Gastrocnemius medialis (tissue), 4 donors: ENCODE results near the gene PRKRIP1. TPM values are rescaled to one million over a fixed set of nuclear protein-coding genes. Genes with fewer than 3 reads are reported as not detected.
"Not testable (repeated sequence)": the region's sequence is repeated elsewhere in the genome, so short reads cannot be mapped to it uniquely, and the experiment has no call there.

ENCODE experiments used
- ATAC-seq, 2 donors: fragments of 150-250 bp; one replicate each; pipeline ENCODE4 v1.9.1; 2016
- DNase-seq, 2 donors: peaks; one replicate each; pipeline ENCODE4 v3.0.0-alpha.2; 2019
- H3K27ac ChIP-seq, 4 donors: fragments of 200-600 bp; sonication (generic); 1 replicate in 1 of 4; 2 replicates in 3 of 4; pipeline ENCODE4 v1.5.1; 2016 to 2018; ENCODE audit warnings: mild to moderate bottlenecking in 2 of 4, moderate library complexity in 1 of 4
- H3K27me3 ChIP-seq, 3 donors: fragments of 200-600 bp; sonication (generic) in 2 of 3; 1 replicate in 1 of 3; 2 replicates in 2 of 3; pipeline versions ENCODE4 v1.5.1 to v1.6.0; 2016 to 2019; ENCODE audit warnings: mild to moderate bottlenecking in 1 of 3, moderate library complexity in 1 of 3
- H3K36me3 ChIP-seq, 2 donors: fragments of 200-600 bp; sonication (generic) in 1 of 2; one replicate each; pipeline ENCODE4 v1.5.1; 2017 to 2018
- H3K4me1 ChIP-seq, 2 donors: fragments of 200-600 bp; sonication (generic) in 1 of 2; one replicate each; pipeline ENCODE4 v1.5.1; 2016 to 2017; ENCODE audit warnings: mild to moderate bottlenecking in 2 of 2
- H3K4me3 ChIP-seq, 4 donors: fragments of 200-600 bp; sonication (generic) in 3 of 4; 1 replicate in 1 of 4; 2 replicates in 3 of 4; pipeline ENCODE4 v1.5.1; 2016 to 2019; ENCODE audit warnings: mild to moderate bottlenecking in 2 of 4
- H3K9me3 ChIP-seq, 3 donors: fragments of 200-600 bp; sonication (generic) in 2 of 3; 1 replicate in 1 of 3; 2 replicates in 2 of 3; pipeline ENCODE4 v1.5.1; 2016 to 2019
- CTCF ChIP-seq, 5 experiments: fragments of 450-650 bp in 3 of 5; fragments of 200-600 bp in 2 of 5; sonication (generic) in 2 of 5; IDR thresholded peaks in 4 of 5; conservative IDR thresholded peaks in 1 of 5; 1 replicate in 4 of 5; 2 replicates in 1 of 5; pipeline ENCODE4 v1.5.1; 2016 to 2019; ENCODE audit warnings: antibody characterized with exemption in 5 of 5, mild to moderate bottlenecking in 3 of 5, moderate library complexity in 3 of 5
- POLR2A ChIP-seq, 2 donors: fragments of 450-650 bp; IDR thresholded peaks; one replicate each; pipeline ENCODE4 v1.6.1; 2017; ENCODE audit warnings: antibody characterized with exemption in 2 of 2, mild to moderate bottlenecking in 2 of 2, moderate library complexity in 2 of 2
- in situ Hi-C, 4 donors: fragments of 200-750 bp; cut with MboI; loops; one replicate each; pipeline versions ENCODE4 v1.15.0 to v1.8.0; 2017; ENCODE audit warnings: low sequenced_read_pairs in 4 of 4
- intact Hi-C: fragments of 100-400 bp; cut with DNase I; formaldehyde crosslinking; loops from one replicate; pipeline ENCODE4 v1.15.1; 2023; ENCODE audit warnings: low total_unique reads
- total RNA-seq, 4 donors: library from RNA; depleted of rRNA; stranded (reverse); fragments of >200 nt; gene quantifications; one replicate each; pipeline versions ENCODE4 v1.1.0 to v1.2.3, GENCODE V29; 2016

The PRKRIP1 gene
- total RNA-seq, 4 donors from 2014 or later: 6.1 to 22.1 (median 13.4) TPM

- in situ Hi-C loops: loop anchor here in 1 of 4 donors (10.0 kb wide), 1 partner anchor 60 kb away; the partner anchor contains the start of genes ALKBH4 and LRWD1
- H3K27me3 ChIP-seq, H3K4me3 ChIP-seq, H3K4me1 ChIP-seq, H3K9me3 ChIP-seq, intact Hi-C loops, ATAC-seq, H3K27ac ChIP-seq, DNase-seq: not testable (repeated sequence)
- peaks cover 0 to 97% of the 10 kb centered on the region in 2 donors for H3K36me3 ChIP-seq
- peak in 1 of 5 experiments; percentile 1 for TF ChIP-seq CTCF (IDR thresholded peaks at IDR 0.05 in 4 of 5, conservative IDR thresholded peaks at IDR 0.05 in 1 of 5)
Observed at GRCh38 chr7:102404862-102405188, 8.7 kb downstream of the PRKRIP1 start.

GRCh38 chr7:102407910-102408309, 11.7 kb downstream of the PRKRIP1 start:
- TF ChIP-seq CTCF (IDR thresholded peaks at IDR 0.05 in 4 of 5, conservative IDR thresholded peaks at IDR 0.05 in 1 of 5) (no peak), POLR2A (IDR thresholded peaks at IDR 0.05) (no peak)
- Histone ChIP-seq H3K27me3 (no peaks in the 10 kb centered on the region), H3K27ac (no peak overlapping the region), H3K4me3 (no peak overlapping the region), H3K36me3 (peaks cover 0 to 85% of the 10 kb centered on the region in 2 donors), H3K9me3 (no peaks in the 10 kb centered on the region), H3K4me1 (peaks cover 6 to 8% of the 10 kb centered on the region in 2 donors)
- DNase-seq: no peak
- intact Hi-C loops (no loop called here), in situ Hi-C loops (loop anchor here in 1 of 4 donors (10.0 kb wide), 1 partner anchor 57 kb away; the partner anchor contains the start of genes ALKBH4 and LRWD1)
- ATAC-seq: no peak

- H3K27me3 ChIP-seq, intact Hi-C loops, DNase-seq, H3K27ac ChIP-seq, H3K4me3 ChIP-seq, ATAC-seq, H3K9me3 ChIP-seq: not testable (repeated sequence)
- in situ Hi-C loops: loop anchor here in 1 of 4 donors (10.0 kb wide), 1 partner anchor 56 kb away; the partner anchor contains the start of genes ALKBH4 and LRWD1
- Histone ChIP-seq H3K4me1 (peaks cover 10 to 11% of the 10 kb centered on the region in 2 donors), H3K36me3 (peaks cover 0 to 79% of the 10 kb centered on the region in 2 donors)
Observed at GRCh38 chr7:102408530-102408929, 12.4 kb downstream of the PRKRIP1 start.

- H3K4me1 ChIP-seq: peaks cover 10 to 11% of the 10 kb centered on the region in 2 donors
- DNase-seq: no peak
- no peaks in the 10 kb centered on the region for H3K9me3 ChIP-seq
- H3K36me3 ChIP-seq: peaks cover 0 to 72% of the 10 kb centered on the region in 2 donors
- no peaks in the 10 kb centered on the region for H3K27me3 ChIP-seq
- intact Hi-C loops (no loop called here), in situ Hi-C loops (loop anchor here in 1 of 4 donors (10.0 kb wide), 1 partner anchor 55 kb away; the partner anchor contains the start of genes ALKBH4 and LRWD1)
- no peak overlapping the region for H3K4me3 ChIP-seq
- ATAC-seq: no peak
- no peak overlapping the region for H3K27ac ChIP-seq
- no peak for TF ChIP-seq POLR2A (IDR thresholded peaks at IDR 0.05)
- no peak for TF ChIP-seq CTCF (IDR thresholded peaks at IDR 0.05 in 4 of 5, conservative IDR thresholded peaks at IDR 0.05 in 1 of 5)
Observed at GRCh38 chr7:102409340-102409739, 13.2 kb downstream of the PRKRIP1 start.

GRCh38 chr7:102410123-102410522, 14.0 kb downstream of the PRKRIP1 start:
- in situ Hi-C loops (no loop called here), intact Hi-C loops (no loop called here)
- DNase-seq (no peak), ATAC-seq (no peak)
- Histone ChIP-seq H3K27ac (no peak overlapping the region), H3K4me3 (no peak overlapping the region), H3K27me3 (no peaks in the 10 kb centered on the region), H3K9me3 (no peaks in the 10 kb centered on the region), H3K4me1 (peaks cover 10 to 11% of the 10 kb centered on the region in 2 donors), H3K36me3 (peaks cover 0 to 72% of the 10 kb centered on the region in 2 donors)
- TF ChIP-seq POLR2A (IDR thresholded peaks at IDR 0.05) (no peak), CTCF (IDR thresholded peaks at IDR 0.05 in 4 of 5, conservative IDR thresholded peaks at IDR 0.05 in 1 of 5) (no peak)
